RCC 7860 (cell line): Measurements from ENCODE around the gene ADARB1.
"Not testable (repeated sequence)": the region's sequence is repeated elsewhere in the genome, so short reads cannot be mapped to it uniquely, and the experiment has no call there.

Experiments
- DNase-seq: peaks from one replicate; pipeline ENCODE4 v3.0.0-alpha.2; 2015; ENCODE audit warnings: low spot score
- FAIRE-seq: peaks from 2 replicates; lab custom pipeline; 2012; peaks lifted over from hg19 to GRCh38; lab: Jason Lieb, UNC

ADARB1 gene

GRCh38 chr21:45132841-45133573 is 58.6 kb downstream of the ADARB1 start:
- DNase-seq (no peak), FAIRE-seq (no peak)

GRCh38 chr21:45133574-45134278 is 59.3 kb downstream of the ADARB1 start:
- not testable (repeated sequence) for FAIRE-seq, DNase-seq

DNA sequence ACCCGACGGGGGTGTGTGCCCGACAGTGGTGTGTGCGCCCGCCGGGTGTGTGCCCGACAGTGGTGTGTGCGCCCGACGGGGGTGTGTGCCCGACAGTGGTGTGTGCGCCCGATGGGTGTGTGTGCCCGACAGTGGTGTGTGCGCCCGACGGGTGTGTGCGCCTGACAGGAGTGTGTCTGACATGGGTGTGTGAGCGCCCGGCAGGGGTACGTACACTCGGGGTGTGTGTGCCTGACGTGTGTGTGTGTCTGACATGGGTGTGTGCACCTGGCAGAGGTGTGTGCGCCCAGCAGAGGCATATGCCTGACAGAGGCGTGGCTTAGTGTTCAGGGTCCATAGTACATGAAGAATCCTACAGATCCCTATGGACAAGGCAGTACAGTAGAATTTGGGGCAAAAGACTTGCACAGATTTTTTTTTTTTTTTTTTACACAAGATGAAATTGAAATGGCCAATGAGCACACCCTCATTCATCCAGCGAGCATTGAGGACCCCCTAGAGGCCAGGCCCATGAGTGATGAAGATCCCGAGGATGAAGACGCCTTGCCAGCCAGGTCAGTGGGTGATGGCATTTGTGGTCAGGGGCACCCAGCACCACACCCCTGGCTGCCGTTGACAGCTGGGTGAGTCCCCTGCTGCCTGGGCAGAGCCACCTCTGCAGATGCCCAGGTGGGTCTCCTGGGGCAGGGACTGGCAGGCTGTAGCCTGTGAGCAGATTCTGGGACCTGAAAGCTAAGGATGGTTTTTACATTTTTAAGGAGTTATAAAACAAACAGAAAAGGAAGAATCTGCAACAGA is 60.1 kb downstream of the ADARB1 start:
- DNase-seq, result no peak
- no peak for FAIRE-seq

GRCh38 chr21:45135122-45135521 is 60.7 kb downstream of the ADARB1 start:
- DNase-seq (no peak), FAIRE-seq (no peak)

DNA sequence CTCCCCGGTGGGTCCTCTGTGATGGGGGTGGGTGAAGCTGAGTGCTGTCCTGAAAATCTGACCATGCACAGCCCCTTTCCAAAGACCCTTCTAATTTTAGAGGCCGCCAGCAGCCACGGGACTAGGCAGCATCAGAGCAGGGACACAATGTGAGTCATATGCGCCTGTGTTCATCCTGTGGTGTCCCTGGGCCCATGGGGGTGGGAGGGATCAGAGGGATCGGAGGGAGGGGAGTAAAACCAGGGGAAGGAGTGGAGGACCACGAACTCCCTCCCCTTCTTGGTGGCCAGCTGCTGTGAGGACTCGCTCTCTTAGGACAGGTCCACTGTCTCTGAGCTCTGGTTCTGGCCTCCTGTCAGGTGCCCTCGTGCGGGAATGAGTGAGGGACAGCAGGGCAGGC is 61.5 kb downstream of the ADARB1 start:
- DNase-seq (no peak), FAIRE-seq (no peak)

- no peak for DNase-seq
These were observed 62.1 kb downstream of the ADARB1 start for GRCh38 chr21:45136500-45136899.

DNA sequence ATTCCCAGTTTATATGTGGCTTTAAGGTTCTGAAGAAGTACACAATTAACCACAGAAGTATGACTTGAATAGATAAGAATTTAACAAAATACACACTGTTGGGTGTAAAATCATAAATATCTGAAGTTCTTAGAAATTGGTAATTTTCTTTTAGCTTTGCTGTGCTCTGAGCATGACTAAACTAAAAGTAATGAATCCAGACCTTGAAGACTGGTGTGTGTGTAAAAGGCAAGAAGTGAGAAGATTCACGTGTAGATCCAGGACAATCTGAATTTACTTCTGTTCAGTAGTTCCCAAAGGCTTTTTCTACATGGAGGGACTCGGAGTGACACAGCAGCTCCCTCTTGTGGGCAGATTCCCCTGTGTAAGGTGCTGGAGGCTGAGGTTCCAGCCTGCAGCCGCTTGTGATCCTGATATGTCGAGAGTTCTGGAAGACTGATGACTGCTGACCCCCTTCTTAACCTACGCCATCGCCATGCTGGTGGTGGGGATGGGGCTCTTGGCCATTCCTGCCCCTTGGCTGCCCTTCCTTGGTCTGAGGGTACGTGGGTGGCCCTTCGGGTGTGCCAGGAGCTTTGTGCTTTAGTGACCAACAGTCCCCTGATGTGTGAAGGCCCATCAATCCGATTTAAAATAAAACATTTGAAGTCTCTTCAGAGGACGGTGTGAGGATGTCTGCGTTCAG is 62.7 kb downstream of the ADARB1 start:
- DNase-seq (peak; percentile 70), FAIRE-seq (peak; percentile 8)

More at GRCh38 chr21:45136500-45136899, 62.1 kb downstream of the ADARB1 start:
- FAIRE-seq, result no peak

GRCh38 chr21:45137612-45137937 is 63.2 kb downstream of the ADARB1 start:
- FAIRE-seq, result no peak

GRCh38 chr21:45138199-45139002 is 64.0 kb downstream of the ADARB1 start:
- peak; percentile 32 for DNase-seq
- FAIRE-seq, result no peak

More at GRCh38 chr21:45137612-45137937, 63.2 kb downstream of the ADARB1 start:
- DNase-seq, result no peak

GRCh38 chr21:45139003-45139360 is 64.6 kb downstream of the ADARB1 start:
- FAIRE-seq, result not testable (repeated sequence)

DNA sequence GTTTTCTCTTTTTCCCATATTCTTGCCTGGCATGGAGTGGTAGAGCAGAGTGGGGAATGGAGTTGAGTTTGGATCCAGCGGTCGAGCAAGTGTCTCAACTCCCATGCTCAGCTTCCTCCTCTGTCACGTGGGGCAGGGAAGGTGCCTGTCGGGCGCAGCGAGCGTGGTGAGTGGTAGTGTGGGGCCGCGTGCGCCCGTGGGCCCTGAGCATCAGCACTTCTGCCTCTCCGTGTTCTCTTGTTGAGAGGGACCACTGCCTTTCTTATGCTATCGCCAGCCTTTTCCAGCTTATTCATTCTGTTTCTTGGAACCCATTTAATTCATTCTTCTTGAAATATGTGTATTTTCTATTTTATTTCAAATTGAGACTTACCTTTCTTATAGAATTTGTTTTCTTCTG is 65.1 kb downstream of the ADARB1 start:
- FAIRE-seq (no peak), DNase-seq (no peak)

More at GRCh38 chr21:45139003-45139360, 64.6 kb downstream of the ADARB1 start:
- DNase-seq, result not testable (repeated sequence)

DNA sequence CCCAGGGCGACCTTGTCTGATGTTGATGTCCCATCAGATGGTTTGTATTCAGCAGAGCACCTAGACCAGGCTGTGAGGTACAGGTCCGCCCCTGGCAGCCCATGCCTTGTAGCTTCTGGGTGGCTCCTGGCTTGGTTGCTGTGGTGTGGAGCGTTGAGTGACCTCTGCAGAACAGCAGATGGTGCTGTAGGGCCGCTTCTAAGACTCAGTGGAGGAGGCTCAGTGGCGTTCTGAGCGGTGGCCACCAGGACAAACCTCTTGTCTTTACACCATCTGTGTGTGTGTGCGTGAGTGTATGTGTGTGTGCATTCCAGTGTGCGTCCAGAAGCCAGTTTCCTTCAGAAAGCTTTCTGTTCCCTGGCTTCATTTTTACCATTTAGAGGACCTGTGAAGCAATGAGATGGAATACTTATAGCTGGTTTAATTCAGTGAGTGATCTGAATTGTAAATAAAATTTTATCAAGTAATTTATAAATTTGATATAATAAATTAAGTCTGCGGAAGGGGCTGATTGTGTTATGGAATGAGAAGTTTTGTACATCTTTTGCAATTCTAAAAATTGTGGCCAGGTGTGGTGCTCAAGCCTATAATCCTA is 66.1 kb downstream of the ADARB1 start:
- DNase-seq (peak; percentile 83), FAIRE-seq (peak; percentile 49)

- FAIRE-seq, DNase-seq: not testable (repeated sequence)
These were observed 66.6 kb downstream of the ADARB1 start for GRCh38 chr21:45140944-45141343.

GRCh38 chr21:45141507-45141906 is 67.1 kb downstream of the ADARB1 start:
- no peak for FAIRE-seq
- DNase-seq, result no peak

- DNase-seq (no peak), FAIRE-seq (no peak)
These were observed 68.3 kb downstream of the ADARB1 start for GRCh38 chr21:45142469-45143308.

DNA sequence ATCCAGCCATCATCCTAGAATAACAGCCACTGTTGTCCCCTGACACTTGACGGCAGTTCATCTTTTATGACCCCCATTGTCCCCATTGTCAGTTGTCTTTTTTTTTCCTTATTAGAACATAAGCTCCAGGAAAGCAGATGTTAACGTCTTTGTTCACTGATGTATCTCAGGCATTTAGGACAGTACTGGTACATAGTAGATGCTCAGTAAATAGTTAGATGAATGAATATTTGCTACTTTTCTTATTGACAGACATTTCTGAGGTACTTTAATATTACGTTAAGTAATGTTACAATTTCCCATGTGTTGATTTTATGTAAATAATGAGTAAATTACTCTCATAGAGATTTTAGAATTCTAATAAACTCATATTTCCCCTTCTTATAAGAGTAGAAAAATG is 69.5 kb downstream of the ADARB1 start:
- no peak for FAIRE-seq

GRCh38 chr21:45145146-45145545 is 70.8 kb downstream of the ADARB1 start:
- FAIRE-seq (no peak), DNase-seq (no peak)

More for the DNA sequence above, 69.5 kb downstream of the ADARB1 start:
- no peak for DNase-seq

DNA sequence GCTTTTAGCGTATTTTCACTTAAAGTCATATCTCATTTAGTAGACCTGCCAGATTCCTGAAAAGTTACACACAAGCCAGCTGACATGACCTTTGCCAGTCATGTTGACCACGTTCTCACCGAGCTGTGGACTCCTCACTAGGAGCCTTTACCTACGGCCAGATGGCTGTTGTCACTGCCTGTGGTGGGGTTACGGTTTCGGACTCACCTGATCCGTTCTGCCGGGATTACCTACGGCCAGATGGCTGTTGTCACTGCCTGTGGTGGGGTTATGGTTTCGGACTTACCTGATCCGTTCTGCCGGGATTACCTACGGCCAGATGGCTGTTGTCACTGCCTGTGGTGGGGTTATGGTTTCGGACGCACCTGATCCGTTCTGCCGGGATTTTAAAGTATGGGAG is 71.5 kb downstream of the ADARB1 start:
- not testable (repeated sequence) for FAIRE-seq

GRCh38 chr21:45146306-45146705 is 71.9 kb downstream of the ADARB1 start:
- FAIRE-seq, result no peak
- no peak for DNase-seq

More for the DNA sequence above, 71.5 kb downstream of the ADARB1 start:
- DNase-seq, result not testable (repeated sequence)
